ENCODE data around the gene TRIO. TPM values are rescaled to one million over a fixed set of nuclear protein-coding genes. Genes with fewer than 3 reads are reported as not detected.

TRIO gene
- polyA plus RNA-seq, 1 of the 3 experiments (the other 2 are of a cell fraction), result 229 TPM

GRCh38 chr5:14178671-14179211 lies 35.6 kb downstream of the TRIO start:
- H3K4me3 ChIP-seq (ENCODE audit: low read depth in 2 of 2, low read length in 1 of 2), result no peak overlapping the region
- no peak; the same call in 1 of the 2 replicates for TF ChIP-seq RXRA (IDR thresholded peaks at IDR 0.05; ENCODE audit: borderline replicate concordance, low read depth)
- TF ChIP-seq ZBTB33 (IDR thresholded peaks at IDR 0.05; ENCODE audit: borderline replicate concordance, low read depth), result no peak
- TF ChIP-seq MAX (IDR thresholded peaks at IDR 0.05; ENCODE audit: low read depth), result peak; percentile 72; the same call in 1 of the 2 replicates
- TF ChIP-seq REST (IDR thresholded peaks at IDR 0.05; ENCODE audit: low read depth, low read length), result no peak
- TF ChIP-seq FOSL2 (IDR thresholded peaks at IDR 0.05; ENCODE audit: borderline replicate concordance, low read depth), result peak; percentile 54
- peak in 1 of 2 experiments; percentile 71; a peak in 1 of 4 replicates for TF ChIP-seq EP300 (IDR thresholded peaks at IDR 0.05; ENCODE audit: borderline replicate concordance in 1 of 2, low read depth in 1 of 2, low read length in 1 of 2)
- peak; percentile 53; the same call in 1 of the 2 replicates for TF ChIP-seq NFIC (IDR thresholded peaks at IDR 0.05; ENCODE audit: borderline replicate concordance)
- TF ChIP-seq MXI1 (IDR thresholded peaks at IDR 0.05; ENCODE audit: low read depth, low read length), result no peak
- TF ChIP-seq MEF2A (IDR thresholded peaks at IDR 0.05; ENCODE audit: borderline replicate concordance, low read depth), result 0 out of 2 replicates have a peak, but pooled peaks have one; percentile 20
- peak; percentile 62 for TF ChIP-seq JUND (IDR thresholded peaks at IDR 0.05)
- peak; percentile 45; the same call in 1 of the 2 replicates for TF ChIP-seq SIN3A (IDR thresholded peaks at IDR 0.05; ENCODE audit: borderline replicate concordance, low read depth, low read length)
- peak; percentile 67 for TF ChIP-seq PBX3 (IDR thresholded peaks at IDR 0.05)
- peak; percentile 73 for TF ChIP-seq TCF12 (IDR thresholded peaks at IDR 0.05)
- peak overlapping the region; percentile 34 to 62; a peak in 3 of 4 replicates for H3K27ac ChIP-seq (ENCODE audit: low read depth in 2 of 2, low read length in 1 of 2)
- peak overlapping the region; percentile 12; the same call in 1 of the 2 replicates for H3K9ac ChIP-seq
- H3F3A ChIP-seq (replicated peaks; ENCODE audit: insufficient read depth), result peaks cover 34% of the 10 kb centered on the region
- ChIA-PET POLR2A (no interaction called here), CTCF (no interaction called here)
- peak overlapping the region; percentile 51 for H3K4me2 ChIP-seq
- WGBS (ENCODE audit: low lambda C conversion rate), result 40% methylated on average over 4 of the region's 10 CpGs
- peaks cover 76% of the 10 kb centered on the region for H4K20me1 ChIP-seq (ENCODE audit: insufficient read depth)
- peaks cover 100% of the 10 kb centered on the region for H3K79me2 ChIP-seq (ENCODE audit: insufficient read depth)
- no peak for DNase-seq
- H3K9me2 ChIP-seq, result no peaks in the 10 kb centered on the region
- H2AFZ ChIP-seq (ENCODE audit: low read depth), result no peak overlapping the region
- no peaks in the 10 kb centered on the region for H3K36me3 ChIP-seq (replicated peaks in 1 of 2; ENCODE audit: control insufficient read depth in 1 of 2, insufficient read depth in 2 of 2, low read length in 1 of 2)
- peaks cover 50 to 74% of the 10 kb centered on the region in 2 experiments for H3K4me1 ChIP-seq (ENCODE audit: control insufficient read depth in 1 of 2, insufficient read depth in 2 of 2, low read depth in 1 of 2, low read length in 1 of 2)
- no peaks in the 10 kb centered on the region for H3K9me3 ChIP-seq
- H3K27me3 ChIP-seq (ENCODE audit: insufficient read depth), result no peaks in the 10 kb centered on the region
